Lung (tissue), 12 donors: ENCODE data around the gene PRDM5. TPM values are rescaled to one million over a fixed set of nuclear protein-coding genes. Genes with fewer than 3 reads are reported as not detected.
"Not testable (repeated sequence)": the region's sequence is repeated elsewhere in the genome, so short reads cannot be mapped to it uniquely, and the experiment has no call there.

Experiments used
- ATAC-seq: fragments of 200-7000 bp; cut with Tn5 transposase; one replicate; pipeline ENCODE4 v1.9.1; 2020; ENCODE audit warnings: moderate number of reproducible peaks; ENCODE audit not compliant: insufficient read depth, low FRiP score
- DNase-seq, 3 donors: peaks; one replicate each; pipeline ENCODE4 v3.0.0-alpha.2; 2013 to 2017
- H3K27ac ChIP-seq, 2 donors: one replicate each; pipeline ENCODE4 v1.5.1; 2013; ENCODE audit warnings: mild to moderate bottlenecking in 2 of 2, moderate library complexity in 2 of 2, control low read depth in 1 of 2, inconsistent platforms in 1 of 2, low read depth in 1 of 2, low read length in 1 of 2
- H3K27me3 ChIP-seq, 3 donors: one replicate each; pipeline ENCODE4 v1.5.1; 2013; ENCODE audit warnings: low read length in 2 of 3; ENCODE audit not compliant: control insufficient read depth in 3 of 3, insufficient read depth in 3 of 3
- H3K36me3 ChIP-seq, 4 donors: one replicate each; pipeline ENCODE4 v1.5.1; 2013; ENCODE audit warnings: low read length in 4 of 4, mild to moderate bottlenecking in 1 of 4, moderate library complexity in 1 of 4; ENCODE audit not compliant: control insufficient read depth in 4 of 4, insufficient read depth in 4 of 4
- H3K4me1 ChIP-seq, 5 donors: one replicate each; pipeline ENCODE4 v1.5.1; 2013; ENCODE audit warnings: low read length in 5 of 5, mild to moderate bottlenecking in 2 of 5, moderate library complexity in 1 of 5; ENCODE audit not compliant: control insufficient read depth in 5 of 5, insufficient read depth in 5 of 5
- H3K4me3 ChIP-seq: one replicate; pipeline ENCODE4 v1.5.1; 2013; ENCODE audit warnings: mild to moderate bottlenecking, control low read depth, moderate library complexity
- H3K9ac ChIP-seq, 2 donors: one replicate each; pipeline ENCODE4 v1.5.1; 2013; ENCODE audit warnings: low read length in 2 of 2, control low read depth in 1 of 2; ENCODE audit not compliant: insufficient read depth in 1 of 2
- H3K9me3 ChIP-seq, 4 donors: one replicate each; pipeline ENCODE4 v1.5.1; 2013; ENCODE audit warnings: low read length in 3 of 4, mild to moderate bottlenecking in 1 of 4, moderate library complexity in 1 of 4; ENCODE audit not compliant: control insufficient read depth in 4 of 4, insufficient read depth in 3 of 4
- WGBS, 2 donors: extraction: QIAGEN DNeasy Blood & Tissue Kit; methylation state at CpG; one replicate each; pipeline ENCODE4 v1.1.7; 2013; 5-methylcytosine and 5-hydroxymethylcytosine counted together
- polyA plus RNA-seq, 2 donors: library from polyadenylated mRNA; stranded (reverse); fragments of 200-250 nt; gene quantifications; one replicate each; pipeline ENCODE4 v1.2.1, GENCODE V29; 2013
- total RNA-seq, 2 donors: library from RNA; depleted of rRNA in 1 of 2; stranded (reverse); fragments of >200 nt in 1 of 2; gene quantifications; one replicate each; pipeline ENCODE4 v1.2.1, GENCODE V29; 2014 to 2021
- TF ChIP-seq, protein P1 (sequence below): IDR thresholded peaks from 2 replicates; pipeline ENCODE4 v1.5.1; 2012; ENCODE audit warnings: mild to moderate bottlenecking; ENCODE audit errors: control extremely low read depth, extremely low read depth
- donor health status: control.
- donor health status: control.
- donor health status: Bipolar disorder and iron deficiency.
- donor health status: healthy.
- donor health status: DM: yes; HTN: yes; CAD: no.

Gene PRDM5
- total and polyA plus RNA-seq, 4 donors = 3.0 to 57.6 (median 9.2) TPM

DNA sequence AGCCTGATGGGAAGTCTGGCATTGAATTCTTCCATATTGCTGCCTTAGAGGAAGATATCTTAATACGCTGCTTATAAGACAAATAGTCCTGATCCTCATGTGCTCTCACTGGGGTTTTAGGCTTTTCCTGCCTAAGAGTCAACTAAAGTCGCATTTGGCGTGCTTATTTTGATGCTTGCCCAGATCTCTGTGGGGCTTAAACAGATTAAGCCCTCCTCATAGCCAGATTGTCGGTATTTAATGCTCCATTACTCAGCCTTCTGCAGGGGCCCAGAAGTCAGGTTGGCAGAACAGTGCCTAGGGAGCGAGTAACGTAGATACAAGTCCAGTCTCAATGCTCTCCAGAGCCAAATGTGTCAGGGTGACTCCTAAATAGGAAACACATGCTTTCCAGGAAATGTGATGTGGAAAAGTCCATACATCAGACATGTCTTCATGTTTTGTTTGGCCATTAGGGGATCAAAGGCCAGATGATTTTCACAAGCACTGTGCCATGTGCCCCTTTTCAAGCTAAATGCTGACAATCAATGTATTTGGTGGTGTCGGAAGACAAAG lies 262.8 kb downstream of the PRDM5 start:
- Histone ChIP-seq H3K4me1 (peaks cover 0 to 4% (median 0%) of the 10 kb centered on the region in 5 donors), H3K9me3 (no peaks in the 10 kb centered on the region), H3K36me3 (no peaks in the 10 kb centered on the region), H3K27ac (no peak overlapping the region), H3K4me3 (no peak overlapping the region), H3K27me3 (no peaks in the 10 kb centered on the region), H3K9ac (no peak overlapping the region)
- DNase-seq = peak in 1 of 3 donors; percentile 42
- 85 to 90% methylated on average over 7 of the region's 7 CpGs for WGBS, 2 donors
- ATAC-seq = no peak
- TF ChIP-seq, protein P1, sequence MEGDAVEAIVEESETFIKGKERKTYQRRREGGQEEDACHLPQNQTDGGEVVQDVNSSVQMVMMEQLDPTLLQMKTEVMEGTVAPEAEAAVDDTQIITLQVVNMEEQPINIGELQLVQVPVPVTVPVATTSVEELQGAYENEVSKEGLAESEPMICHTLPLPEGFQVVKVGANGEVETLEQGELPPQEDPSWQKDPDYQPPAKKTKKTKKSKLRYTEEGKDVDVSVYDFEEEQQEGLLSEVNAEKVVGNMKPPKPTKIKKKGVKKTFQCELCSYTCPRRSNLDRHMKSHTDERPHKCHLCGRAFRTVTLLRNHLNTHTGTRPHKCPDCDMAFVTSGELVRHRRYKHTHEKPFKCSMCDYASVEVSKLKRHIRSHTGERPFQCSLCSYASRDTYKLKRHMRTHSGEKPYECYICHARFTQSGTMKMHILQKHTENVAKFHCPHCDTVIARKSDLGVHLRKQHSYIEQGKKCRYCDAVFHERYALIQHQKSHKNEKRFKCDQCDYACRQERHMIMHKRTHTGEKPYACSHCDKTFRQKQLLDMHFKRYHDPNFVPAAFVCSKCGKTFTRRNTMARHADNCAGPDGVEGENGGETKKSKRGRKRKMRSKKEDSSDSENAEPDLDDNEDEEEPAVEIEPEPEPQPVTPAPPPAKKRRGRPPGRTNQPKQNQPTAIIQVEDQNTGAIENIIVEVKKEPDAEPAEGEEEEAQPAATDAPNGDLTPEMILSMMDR = no peak

DNA sequence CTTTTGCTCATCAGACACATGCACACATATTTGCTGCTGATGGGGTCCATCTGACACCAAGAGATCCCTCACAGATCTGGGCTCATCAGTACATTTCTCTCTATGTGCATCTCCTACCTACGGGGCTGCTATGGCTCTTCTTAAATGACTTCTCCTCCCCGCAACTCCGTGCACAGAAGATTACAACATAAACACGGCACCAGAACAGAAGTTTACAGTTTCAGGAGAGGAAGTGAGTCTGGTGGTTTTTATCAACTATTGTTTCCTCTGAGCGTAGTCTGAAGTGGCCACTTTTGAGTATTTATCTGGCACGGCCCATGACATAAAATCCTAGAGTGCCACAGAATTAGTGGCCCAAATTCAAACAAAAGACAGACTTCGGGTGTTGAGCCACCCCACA lies 263.8 kb downstream of the PRDM5 start:
- no peaks in the 10 kb centered on the region for H3K9me3 ChIP-seq
- WGBS, 2 donors = 8 to 18% methylated on average over 7 of the region's 7 CpGs
- H3K9ac ChIP-seq = no peak overlapping the region
- peaks cover 0 to 4% (median 0%) of the 10 kb centered on the region in 5 donors for H3K4me1 ChIP-seq
- H3K4me3 ChIP-seq = no peak overlapping the region
- H3K27me3 ChIP-seq = no peaks in the 10 kb centered on the region
- no peak overlapping the region for H3K27ac ChIP-seq
- DNase-seq = peak in 1 of 3 donors; percentile 23
- TF ChIP-seq, protein P1 = no peak
- H3K36me3 ChIP-seq = no peaks in the 10 kb centered on the region
- no peak for ATAC-seq

DNA sequence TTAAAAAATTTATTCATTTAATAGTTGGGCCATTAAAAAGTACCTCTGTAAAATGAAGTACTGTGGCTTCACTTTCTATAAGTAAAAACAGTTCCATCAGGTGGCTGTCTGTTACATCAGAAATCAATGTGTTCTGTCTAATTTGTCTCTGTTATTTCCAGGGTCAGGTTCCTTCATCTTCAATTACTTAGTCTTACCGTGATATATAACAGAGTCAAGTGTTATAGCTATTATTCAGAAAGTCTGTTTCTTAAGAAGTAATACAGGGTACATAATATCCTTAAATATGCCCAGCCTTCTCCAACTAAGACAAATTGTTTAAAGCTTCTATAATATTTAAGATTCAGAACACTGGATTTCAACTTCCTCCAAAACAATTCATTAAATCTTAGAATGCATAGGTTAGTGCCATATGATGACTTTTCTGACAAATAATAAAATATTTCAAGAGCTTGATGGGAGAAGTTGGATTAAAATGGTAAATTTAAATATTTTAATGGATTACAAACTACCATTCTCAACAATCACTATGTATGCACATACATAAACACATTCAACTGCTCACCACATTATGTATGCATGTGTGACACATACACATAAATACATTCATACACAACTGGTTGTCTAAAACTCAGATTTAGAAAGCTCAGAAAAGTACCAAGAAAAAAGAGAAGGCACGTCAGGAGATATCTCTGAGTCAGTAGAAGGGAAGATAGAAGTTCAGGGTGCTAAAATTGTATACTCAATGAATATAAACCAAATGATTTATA lies 268.5 kb downstream of the PRDM5 start:
- 91 to 95% methylated on average over 2 of the region's 2 CpGs for WGBS, 2 donors
- TF ChIP-seq, protein P1 = no peak
- no peak for DNase-seq

GRCh38 chr4:120648336-120648735 lies 274.2 kb downstream of the PRDM5 start:
- H3K9ac ChIP-seq, H3K36me3 ChIP-seq, H3K27me3 ChIP-seq, H3K27ac ChIP-seq, H3K9me3 ChIP-seq, ATAC-seq, H3K4me1 ChIP-seq, DNase-seq, H3K4me3 ChIP-seq: not testable (repeated sequence)
- 96 to 98% methylated on average over 8 of the region's 10 CpGs for WGBS, 2 donors

More for the DNA sequence above, 268.5 kb downstream of the PRDM5 start:
- Histone ChIP-seq H3K4me1 (peaks cover 0 to 3% (median 0%) of the 10 kb centered on the region in 5 donors), H3K9ac (no peak overlapping the region), H3K27ac (no peak overlapping the region), H3K4me3 (no peak overlapping the region), H3K9me3 (no peaks in the 10 kb centered on the region), H3K27me3 (no peaks in the 10 kb centered on the region), H3K36me3 (no peaks in the 10 kb centered on the region)
- no peak for ATAC-seq
